Measurements from ENCODE around the gene FCRL5.
"Not testable (repeated sequence)": the region's sequence is repeated elsewhere in the genome, so short reads cannot be mapped to it uniquely, and the experiment has no call there.

FCRL5 gene

DNA sequence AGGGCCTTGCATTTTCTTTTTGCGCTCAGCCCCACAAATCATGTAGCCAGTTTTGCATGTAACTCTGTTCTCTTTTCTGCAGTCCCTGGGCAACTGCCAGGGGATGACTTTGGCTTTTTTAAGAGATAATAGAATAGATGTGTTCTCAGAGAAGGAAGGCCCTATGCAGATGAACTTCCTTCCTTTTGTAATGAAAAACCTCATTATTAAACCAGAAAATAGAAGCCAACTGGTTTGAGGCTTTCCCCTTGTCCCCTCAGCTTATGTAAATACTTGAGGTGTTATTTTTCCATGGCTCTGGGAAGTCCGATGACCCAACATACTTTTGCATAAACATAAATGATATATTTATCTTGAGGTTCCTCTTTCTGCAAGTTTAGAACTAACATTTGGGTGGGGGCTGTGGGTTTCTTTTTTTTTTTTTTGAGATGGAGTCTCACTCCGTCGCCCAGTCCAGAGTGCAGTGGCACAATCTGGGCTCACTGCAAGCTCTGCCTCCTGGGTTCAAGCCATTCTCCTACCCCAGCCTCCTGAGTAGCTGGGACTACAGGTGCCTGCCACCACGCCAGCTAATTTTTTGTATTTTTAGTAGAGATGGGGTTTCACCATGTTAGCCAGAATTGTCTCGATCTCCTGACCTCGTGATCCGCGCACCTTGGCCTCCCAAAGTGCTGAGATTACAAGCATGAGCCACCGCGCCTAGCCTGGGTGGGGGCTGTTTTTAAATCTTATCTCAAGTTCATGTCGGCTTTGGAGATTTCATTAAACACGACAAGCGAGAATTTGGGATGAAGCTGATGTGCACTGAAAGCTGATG, 14.4 kb upstream of the FCRL5 start:
- no peak overlapping the region for H3K4me3 ChIP-seq (ENCODE audit: low read length)
- DNase-seq (ENCODE audit: low read depth): no peak
- TF ChIP-seq, protein P1, sequence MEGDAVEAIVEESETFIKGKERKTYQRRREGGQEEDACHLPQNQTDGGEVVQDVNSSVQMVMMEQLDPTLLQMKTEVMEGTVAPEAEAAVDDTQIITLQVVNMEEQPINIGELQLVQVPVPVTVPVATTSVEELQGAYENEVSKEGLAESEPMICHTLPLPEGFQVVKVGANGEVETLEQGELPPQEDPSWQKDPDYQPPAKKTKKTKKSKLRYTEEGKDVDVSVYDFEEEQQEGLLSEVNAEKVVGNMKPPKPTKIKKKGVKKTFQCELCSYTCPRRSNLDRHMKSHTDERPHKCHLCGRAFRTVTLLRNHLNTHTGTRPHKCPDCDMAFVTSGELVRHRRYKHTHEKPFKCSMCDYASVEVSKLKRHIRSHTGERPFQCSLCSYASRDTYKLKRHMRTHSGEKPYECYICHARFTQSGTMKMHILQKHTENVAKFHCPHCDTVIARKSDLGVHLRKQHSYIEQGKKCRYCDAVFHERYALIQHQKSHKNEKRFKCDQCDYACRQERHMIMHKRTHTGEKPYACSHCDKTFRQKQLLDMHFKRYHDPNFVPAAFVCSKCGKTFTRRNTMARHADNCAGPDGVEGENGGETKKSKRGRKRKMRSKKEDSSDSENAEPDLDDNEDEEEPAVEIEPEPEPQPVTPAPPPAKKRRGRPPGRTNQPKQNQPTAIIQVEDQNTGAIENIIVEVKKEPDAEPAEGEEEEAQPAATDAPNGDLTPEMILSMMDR (IDR thresholded peaks at IDR 0.05; ENCODE audit: insufficient read depth, low read depth, low read length, missing control alignments): no peak

- no peak overlapping the region for H3K4me3 ChIP-seq (ENCODE audit: low read length)
- DNase-seq (ENCODE audit: low read depth): no peak
- TF ChIP-seq, protein P1 (IDR thresholded peaks at IDR 0.05; ENCODE audit: insufficient read depth, low read depth, low read length, missing control alignments): no peak
These were observed 10.2 kb upstream of the FCRL5 start for GRCh38 chr1:157562515-157562914.

- TF ChIP-seq, protein P1 (IDR thresholded peaks at IDR 0.05; ENCODE audit: insufficient read depth, low read depth, low read length, missing control alignments): no peak
- H3K4me3 ChIP-seq (ENCODE audit: low read length): no peak overlapping the region
- DNase-seq (ENCODE audit: low read depth): no peak
These were observed 5.8 kb upstream of the FCRL5 start for GRCh38 chr1:157558119-157558518.

GRCh38 chr1:157548081-157548480, 4.2 kb downstream of the FCRL5 start:
- DNase-seq (ENCODE audit: low read depth); H3K4me3 ChIP-seq (ENCODE audit: low read length): not testable (repeated sequence)

- TF ChIP-seq, protein P1 (IDR thresholded peaks at IDR 0.05; ENCODE audit: insufficient read depth, low read depth, low read length, missing control alignments): no peak
- H3K4me3 ChIP-seq (ENCODE audit: low read length): no peak overlapping the region
- no peak for DNase-seq (ENCODE audit: low read depth)
These were observed 9.6 kb downstream of the FCRL5 start for GRCh38 chr1:157542676-157543075.

- no peak overlapping the region for H3K4me3 ChIP-seq (ENCODE audit: low read length)
- DNase-seq (ENCODE audit: low read depth): peak; percentile 3
- TF ChIP-seq, protein P1 (IDR thresholded peaks at IDR 0.05; ENCODE audit: insufficient read depth, low read depth, low read length, missing control alignments): no peak
These were observed 11.5 kb downstream of the FCRL5 start for GRCh38 chr1:157540852-157541251.

- H3K4me3 ChIP-seq (ENCODE audit: low read length): no peak overlapping the region
- TF ChIP-seq, protein P1 (IDR thresholded peaks at IDR 0.05; ENCODE audit: insufficient read depth, low read depth, low read length, missing control alignments): no peak
- DNase-seq (ENCODE audit: low read depth): no peak
These were observed 12.1 kb downstream of the FCRL5 start for GRCh38 chr1:157540160-157540748.

Data from epithelial cell of esophagus (primary cell).